Measurements from ENCODE around the gene UBXN1. TPM values are rescaled to one million over a fixed set of nuclear protein-coding genes. Genes with fewer than 3 reads are reported as not detected.
A peak's percentile ranks its signal among the peaks of the same experiment; 100 is the strongest.

UBXN1 gene
- total RNA-seq, 4 donors from 2014 or later = 135 to 196 (median 167) TPM

DNA sequence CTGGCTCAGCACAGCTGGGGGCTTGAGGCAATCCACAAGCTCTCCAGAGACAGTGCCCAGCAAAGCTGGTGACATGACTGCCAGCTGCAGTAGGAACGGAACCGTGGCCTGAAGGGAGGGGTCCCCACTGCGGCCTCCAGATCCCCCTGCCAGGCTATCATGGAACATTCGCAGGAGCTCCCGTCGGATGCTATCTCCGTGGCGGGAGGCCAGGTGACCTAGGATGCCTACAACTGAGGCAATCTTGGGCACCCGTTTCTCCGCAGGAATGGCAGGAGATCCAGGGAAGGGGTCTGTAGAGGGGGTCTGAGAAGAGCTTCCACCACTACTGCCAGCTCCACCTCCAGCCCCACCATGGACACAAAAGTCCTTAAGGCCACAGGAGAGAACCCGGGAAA is 29.9 kb downstream of the UBXN1 start:
- ATAC-seq (ENCODE audit: low FRiP score) = no peak
- TF ChIP-seq, protein P1, sequence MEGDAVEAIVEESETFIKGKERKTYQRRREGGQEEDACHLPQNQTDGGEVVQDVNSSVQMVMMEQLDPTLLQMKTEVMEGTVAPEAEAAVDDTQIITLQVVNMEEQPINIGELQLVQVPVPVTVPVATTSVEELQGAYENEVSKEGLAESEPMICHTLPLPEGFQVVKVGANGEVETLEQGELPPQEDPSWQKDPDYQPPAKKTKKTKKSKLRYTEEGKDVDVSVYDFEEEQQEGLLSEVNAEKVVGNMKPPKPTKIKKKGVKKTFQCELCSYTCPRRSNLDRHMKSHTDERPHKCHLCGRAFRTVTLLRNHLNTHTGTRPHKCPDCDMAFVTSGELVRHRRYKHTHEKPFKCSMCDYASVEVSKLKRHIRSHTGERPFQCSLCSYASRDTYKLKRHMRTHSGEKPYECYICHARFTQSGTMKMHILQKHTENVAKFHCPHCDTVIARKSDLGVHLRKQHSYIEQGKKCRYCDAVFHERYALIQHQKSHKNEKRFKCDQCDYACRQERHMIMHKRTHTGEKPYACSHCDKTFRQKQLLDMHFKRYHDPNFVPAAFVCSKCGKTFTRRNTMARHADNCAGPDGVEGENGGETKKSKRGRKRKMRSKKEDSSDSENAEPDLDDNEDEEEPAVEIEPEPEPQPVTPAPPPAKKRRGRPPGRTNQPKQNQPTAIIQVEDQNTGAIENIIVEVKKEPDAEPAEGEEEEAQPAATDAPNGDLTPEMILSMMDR (IDR thresholded peaks at IDR 0.05) = no peak
- DNase-seq (ENCODE audit: low spot score) = no peak

DNA sequence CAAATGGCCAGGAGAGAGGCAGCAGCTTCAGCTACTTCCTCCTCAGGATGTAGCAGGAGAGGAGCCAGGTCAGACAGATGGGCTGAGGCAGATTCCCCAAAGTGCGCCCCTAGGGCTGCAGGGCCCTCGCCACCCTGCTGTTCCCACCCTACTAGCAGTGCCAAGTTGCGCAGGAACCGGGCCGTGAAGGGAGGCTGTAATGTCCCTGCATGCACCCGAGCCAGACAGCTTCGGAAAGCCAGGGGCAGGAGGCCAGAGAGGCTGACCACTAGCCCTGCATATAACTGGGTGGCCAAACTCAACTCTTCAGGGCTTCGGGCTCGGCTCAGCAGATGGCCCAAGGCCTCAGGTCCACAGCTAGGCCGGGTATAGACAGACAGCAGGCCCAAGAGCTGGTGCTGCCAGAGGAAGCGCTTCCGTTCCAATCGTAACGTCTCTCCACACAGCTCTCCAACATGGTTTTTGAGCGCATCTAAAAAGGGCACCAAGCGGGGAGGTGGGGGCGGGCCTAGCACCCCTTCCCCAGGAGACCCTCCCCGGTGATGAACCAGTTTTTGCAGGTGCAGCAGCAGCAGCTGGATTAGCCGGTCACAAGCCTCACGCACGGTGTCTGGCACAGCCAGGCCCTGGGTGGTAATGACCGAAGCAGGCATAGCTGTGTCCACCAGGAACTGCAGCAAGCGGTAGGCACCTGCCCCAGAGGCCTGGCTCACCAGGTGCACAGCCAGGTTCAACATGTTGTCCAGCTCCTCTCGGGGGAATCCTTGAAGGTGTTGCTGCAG is 30.5 kb downstream of the UBXN1 start:
- DNase-seq (ENCODE audit: low spot score) = no peak
- TF ChIP-seq, protein P1 (IDR thresholded peaks at IDR 0.05) = no peak
- ATAC-seq (ENCODE audit: low FRiP score) = no peak

DNA sequence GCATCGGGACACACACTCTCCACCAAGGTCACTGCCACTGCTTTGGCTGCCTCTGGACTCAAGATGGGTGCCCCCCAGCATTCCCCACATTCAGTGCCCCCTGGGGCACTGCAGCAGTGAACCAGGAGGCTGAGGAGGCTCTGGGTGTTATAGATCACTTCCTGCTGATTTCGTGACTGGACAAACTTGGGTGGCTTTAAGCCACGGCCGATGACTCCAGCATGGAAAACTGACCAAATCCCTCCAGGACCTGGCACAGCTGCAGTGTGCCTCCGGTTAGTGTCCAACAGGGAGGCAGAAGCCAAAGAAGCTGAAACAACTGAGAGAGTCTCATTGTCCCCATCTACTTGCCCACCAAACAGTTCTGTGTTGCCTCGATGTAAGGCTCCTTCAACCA is 31.3 kb downstream of the UBXN1 start:
- DNase-seq (ENCODE audit: low spot score) = no peak
- no peak for ATAC-seq (ENCODE audit: low FRiP score)
- TF ChIP-seq, protein P1 (IDR thresholded peaks at IDR 0.05) = no peak

DNA sequence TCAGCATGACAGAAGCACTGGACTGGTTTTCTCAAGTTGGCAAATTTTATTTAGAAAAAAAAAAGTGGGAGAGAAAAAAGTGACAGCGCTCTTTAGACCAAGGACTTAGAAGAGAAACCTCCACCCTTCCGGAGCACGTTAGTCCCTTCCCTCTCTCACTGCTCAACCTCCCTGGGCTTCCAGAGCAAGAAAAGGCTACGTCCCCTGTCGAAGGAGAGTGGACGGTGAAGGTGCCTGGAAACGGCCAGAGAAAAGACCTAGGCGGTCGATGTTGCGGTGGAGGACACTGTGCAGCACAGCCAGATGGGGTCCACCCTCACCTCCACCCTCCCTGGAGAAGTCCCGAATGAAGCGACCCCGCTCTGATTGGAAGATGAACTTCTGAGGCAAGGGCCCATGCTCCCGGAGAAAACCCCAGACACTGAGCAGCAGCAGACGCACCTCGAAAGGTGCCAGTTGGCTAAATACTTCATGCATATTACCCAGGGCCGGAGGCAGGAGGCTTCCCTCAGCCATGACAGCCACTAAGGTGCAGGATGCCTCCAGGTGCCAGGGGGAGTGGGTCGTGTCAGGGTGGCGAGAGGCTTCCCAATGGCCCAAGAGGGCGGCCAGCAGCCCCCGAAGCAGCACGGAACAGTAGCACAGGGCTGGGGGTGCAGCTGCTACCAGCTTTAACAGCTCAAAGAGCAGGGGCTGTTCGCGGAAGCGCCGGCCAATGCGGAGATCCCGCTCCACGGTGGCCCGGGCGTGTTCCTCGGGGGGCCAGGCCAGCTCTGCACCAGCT is 31.9 kb downstream of the UBXN1 start:
- TF ChIP-seq, protein P1 (IDR thresholded peaks at IDR 0.05) = no peak
- no peak for ATAC-seq (ENCODE audit: low FRiP score)
- no peak for DNase-seq (ENCODE audit: low spot score)

DNA sequence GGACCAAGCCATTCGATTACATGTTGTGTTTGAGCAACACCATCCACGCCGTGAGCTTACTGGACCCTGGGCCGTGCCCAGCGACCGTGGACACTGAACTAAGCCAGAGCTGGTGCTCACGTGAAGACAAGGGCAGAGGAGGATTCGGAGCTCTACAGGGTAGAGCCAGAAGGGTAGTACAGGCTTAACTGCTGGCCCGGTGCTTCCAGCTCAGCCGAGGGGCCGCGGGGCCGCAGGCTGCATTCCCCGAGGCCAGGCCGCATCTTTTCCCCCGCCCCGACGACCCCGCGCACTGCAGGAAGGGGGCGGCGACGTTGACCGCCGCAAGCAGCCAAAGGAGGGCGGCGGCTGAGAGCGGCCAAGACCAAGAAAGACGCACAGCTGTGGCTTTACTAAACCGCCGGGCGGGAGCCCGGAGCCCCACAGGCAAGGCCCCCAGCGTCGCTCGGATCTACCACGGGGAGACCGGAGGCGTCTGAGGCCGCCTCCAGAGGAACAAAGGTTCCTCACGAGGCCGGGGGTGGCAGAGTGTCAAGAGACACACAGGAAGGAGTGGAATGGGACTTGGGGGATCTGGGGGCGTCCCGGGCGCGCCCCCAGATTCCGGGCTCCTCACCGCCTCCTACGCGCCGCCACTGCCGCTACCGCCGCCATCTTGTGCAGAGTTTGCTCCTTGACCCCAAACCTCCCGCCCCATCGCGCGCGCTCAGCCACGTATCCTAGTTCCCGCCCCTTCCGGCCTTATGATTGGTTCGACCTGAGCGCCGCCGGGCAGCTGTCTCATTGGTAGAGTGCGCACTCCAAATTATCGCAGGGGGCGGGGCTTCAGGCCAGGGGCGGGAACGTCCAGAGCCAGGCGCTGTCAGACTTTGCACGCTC is 32.7 kb downstream of the UBXN1 start, which contains the start of gene GANAB:
Gene GANAB, minus strand, starts transcription at position 668 of the 879 bp plus-strand sequence. Its CDS starts 14 bp downstream, at position 654.
- TF ChIP-seq, protein P1 (IDR thresholded peaks at IDR 0.05) = no peak
- DNase-seq (ENCODE audit: low spot score) = peak; percentile 99
- ATAC-seq (ENCODE audit: low FRiP score) = peak; percentile 97

DNA sequence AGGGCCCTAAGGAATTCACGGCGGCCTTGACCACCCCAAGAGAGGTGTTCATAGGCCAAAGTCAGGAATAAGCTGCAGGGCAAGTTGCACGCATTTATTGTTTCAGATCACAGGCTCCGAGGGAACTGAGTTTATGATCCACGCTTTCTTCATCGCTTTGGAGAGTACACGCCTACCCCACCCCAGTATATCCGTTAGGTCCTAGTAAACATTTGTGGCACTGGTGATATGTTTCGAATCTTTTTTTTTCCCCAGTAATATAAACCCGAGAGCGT is 33.3 kb downstream of the UBXN1 start:
- TF ChIP-seq, protein P1 (IDR thresholded peaks at IDR 0.05) = no peak
- no peak for ATAC-seq (ENCODE audit: low FRiP score)
- DNase-seq (ENCODE audit: low spot score) = no peak

Measured in omental fat pad (tissue), 4 donors.